SIG-M5 (cell line): Measurements from ENCODE around the gene PTPRD.

ENCODE experiments used
- DNase-seq: peaks from one replicate; lab custom pipeline; 2025; lab: John Stamatoyannopoulos, UW

The PTPRD gene

GRCh38 chr9:9892217-9892616 lies 720.6 kb downstream of the PTPRD start:
- DNase-seq: no peak

GRCh38 chr9:9881692-9882091 lies 731.1 kb downstream of the PTPRD start:
- DNase-seq: no peak

- no peak for DNase-seq
Measured at GRCh38 chr9:9874270-9874669, 738.5 kb downstream of the PTPRD start.

- DNase-seq: no peak
Measured at GRCh38 chr9:9862235-9862810, 750.5 kb downstream of the PTPRD start.

- no peak for DNase-seq
Measured at GRCh38 chr9:9855177-9856078, 757.4 kb downstream of the PTPRD start.

GRCh38 chr9:9847750-9848149 lies 765.1 kb downstream of the PTPRD start:
- DNase-seq: no peak

- no peak for DNase-seq
Measured at GRCh38 chr9:9846557-9846956, 766.2 kb downstream of the PTPRD start.

GRCh38 chr9:9820436-9820835 lies 792.4 kb downstream of the PTPRD start:
- DNase-seq: no peak

- DNase-seq: no peak
Measured at GRCh38 chr9:9819886-9820285, 792.9 kb downstream of the PTPRD start.

- no peak for DNase-seq
Measured at GRCh38 chr9:9817176-9817575, 795.6 kb downstream of the PTPRD start.

- DNase-seq: no peak
Measured at GRCh38 chr9:9804109-9804508, 808.7 kb downstream of the PTPRD start.

GRCh38 chr9:9799287-9799686 lies 813.5 kb downstream of the PTPRD start:
- no peak for DNase-seq

- no peak for DNase-seq
Measured at GRCh38 chr9:9792144-9792857, 820.5 kb downstream of the PTPRD start.

GRCh38 chr9:9791611-9792010 lies 821.2 kb downstream of the PTPRD start:
- DNase-seq: no peak

- DNase-seq: no peak
Measured at GRCh38 chr9:9790216-9790872, 822.5 kb downstream of the PTPRD start.

GRCh38 chr9:9783711-9784110 lies 829.1 kb downstream of the PTPRD start:
- no peak for DNase-seq

- no peak for DNase-seq
Measured at GRCh38 chr9:9783211-9783610, 829.6 kb downstream of the PTPRD start.

GRCh38 chr9:9778293-9778692 lies 834.5 kb downstream of the PTPRD start:
- no peak for DNase-seq

- DNase-seq: no peak
Measured at GRCh38 chr9:9774471-9774870, 838.3 kb downstream of the PTPRD start.

- no peak for DNase-seq
Measured at GRCh38 chr9:9771314-9771713, 841.5 kb downstream of the PTPRD start.

- no peak for DNase-seq
Measured at GRCh38 chr9:9764821-9765220, 848.0 kb downstream of the PTPRD start.

- no peak for DNase-seq
Measured at GRCh38 chr9:9754186-9754585, 858.6 kb downstream of the PTPRD start.
